B cell (primary cell): ENCODE measurements around the gene DTX4. TPM values are rescaled to one million over a fixed set of nuclear protein-coding genes. Genes with fewer than 3 reads are reported as not detected.
A peak's percentile ranks its signal among the peaks of the same experiment; 100 is the strongest.

Source experiments
- ATAC-seq: fragments of 200-7000 bp; cut with Tn5 transposase; one replicate; pipeline ENCODE4 v1.10.0; 2021; ENCODE audit warnings: low read depth, mild to moderate bottlenecking, moderate number of reproducible peaks, moderate library complexity
- CTCF ChIA-PET: fragments of 350-600 bp; sonication (Branson Sonifier 250); formaldehyde crosslinking; loops from one replicate; lab custom pipeline; 2021; ENCODE audit warnings: antibody characterized with exemption, inconsistent platforms; lab: Charles Lee
- POLR2A ChIA-PET: fragments of 350-600 bp; sonication (Branson Sonifier 250); formaldehyde crosslinking; loops from one replicate; lab custom pipeline; 2021; ENCODE audit warnings: antibody characterized with exemption; lab: Charles Lee
- DNase-seq: peaks from one replicate; pipeline ENCODE4 v3.0.0; 2013
- H2AFZ ChIP-seq: 2 replicates; pipeline ENCODE4 v1.6.1; 2012; ENCODE audit warnings: mild to moderate bottlenecking, low read depth, low read length; ENCODE audit not compliant: insufficient read depth, poor library complexity, severe bottlenecking
- H3K27ac ChIP-seq, 2 donors: 1 replicate in 1 of 2; 2 replicates in 1 of 2; pipeline ENCODE4 v1.5.1; 2012 to 2013; ENCODE audit warnings: low read length in 2 of 2, mild to moderate bottlenecking in 2 of 2, moderate library complexity in 1 of 2
- H3K27me3 ChIP-seq, 4 experiments: fragments of 200-600 bp in 1 of 4; sonication (generic) in 1 of 4; replicated peaks in 1 of 4; 1 replicate in 2 of 4; 2 replicates in 2 of 4; pipeline versions ENCODE4 v1.6.1 to v1.7.0; 2013 to 2016; ENCODE audit warnings: low read length in 3 of 4, mild to moderate bottlenecking in 2 of 4, mixed read lengths in 1 of 4, moderate library complexity in 1 of 4; ENCODE audit not compliant: insufficient read depth in 4 of 4, control insufficient read depth in 3 of 4; ENCODE audit errors: control extremely low read depth in 1 of 4
- H3K36me3 ChIP-seq, 2 experiments: replicated peaks in 1 of 2; 1 replicate in 1 of 2; 2 replicates in 1 of 2; pipeline versions ENCODE4 v1.6.1 to v1.7.1; 2013; ENCODE audit warnings: low read length in 1 of 2; ENCODE audit not compliant: insufficient read depth in 2 of 2, control insufficient read depth in 1 of 2; ENCODE audit errors: control extremely low read depth in 1 of 2, extremely low read depth in 1 of 2
- H3K4me1 ChIP-seq, 2 donors: fragments of 200-600 bp in 1 of 2; sonication (generic) in 1 of 2; 1 replicate in 1 of 2; 2 replicates in 1 of 2; pipeline versions ENCODE4 v1.5.1 to v1.6.1; 2013 to 2017; ENCODE audit warnings: low read length in 2 of 2; ENCODE audit not compliant: control insufficient read depth in 2 of 2, insufficient read depth in 2 of 2
- H3K4me2 ChIP-seq: replicated peaks from 2 replicates; pipeline ENCODE3; 2012; ENCODE audit warnings: mild to moderate bottlenecking, low read depth, low read length; ENCODE audit not compliant: poor library complexity, severe bottlenecking
- H3K4me3 ChIP-seq, 5 experiments: fragments of 200-600 bp in 1 of 5; sonication (generic) in 1 of 5; 1 replicate in 3 of 5; 2 replicates in 2 of 5; pipeline versions ENCODE4 v1.5.1 to v1.7.0; 2011 to 2016; ENCODE audit warnings: low read length in 4 of 5, mild to moderate bottlenecking in 4 of 5, low read depth in 2 of 5, control low read depth in 1 of 5, moderate library complexity in 1 of 5; ENCODE audit not compliant: insufficient read depth in 1 of 5; ENCODE audit errors: control extremely low read depth in 1 of 5, extremely low read depth in 1 of 5
- H3K79me2 ChIP-seq: fragments of 200-600 bp; sonication (generic); one replicate; pipeline ENCODE4 v1.6.0; 2016; ENCODE audit warnings: low read length; ENCODE audit not compliant: control insufficient read depth, insufficient read depth
- H3K9ac ChIP-seq: fragments of 200-600 bp; sonication (generic); 2 replicates; pipeline ENCODE4 v1.6.1; 2017; ENCODE audit warnings: mild to moderate bottlenecking, low read length, moderate library complexity
- H3K9me3 ChIP-seq, 3 donors: one replicate each; pipeline versions ENCODE4 v1.6.1 to v1.7.1; 2013; ENCODE audit warnings: low read length in 2 of 3; ENCODE audit not compliant: control insufficient read depth in 2 of 3, insufficient read depth in 1 of 3; ENCODE audit errors: control extremely low read depth in 1 of 3
- H4K20me1 ChIP-seq: 2 replicates; pipeline ENCODE4 v1.6.0; 2012; ENCODE audit warnings: mild to moderate bottlenecking, low read length; ENCODE audit not compliant: insufficient read depth, control insufficient read depth, poor library complexity, severe bottlenecking
- H3K27ac Mint-ChIP-seq: one replicate; pipeline ENCODE4 v1.8.0; 2021; ENCODE audit warnings: mixed read lengths
- H3K27me3 Mint-ChIP-seq: one replicate; pipeline ENCODE4 v1.8.0; 2021; ENCODE audit warnings: mixed read lengths
- H3K4me1 Mint-ChIP-seq: one replicate; pipeline ENCODE4 v1.8.0; 2021; ENCODE audit warnings: mixed read lengths
- H3K4me3 Mint-ChIP-seq: one replicate; pipeline ENCODE4 v1.8.0; 2021; ENCODE audit warnings: mixed read lengths
- H3K9me3 Mint-ChIP-seq: one replicate; pipeline ENCODE4 v1.8.0; 2022; ENCODE audit warnings: mixed read lengths; ENCODE audit not compliant: insufficient read depth
- CTCF ChIP-seq: fragments of 200-600 bp; IDR thresholded peaks from one replicate; pipeline ENCODE4 v1.8.0; 2022; ENCODE audit warnings: antibody characterized with exemption, mild to moderate bottlenecking
- EZH2 ChIP-seq: IDR thresholded peaks from 2 replicates; pipeline ENCODE4 v1.6.1; 2012; ENCODE audit warnings: borderline replicate concordance, low read depth, mild to moderate bottlenecking, moderate library complexity, low read length; ENCODE audit not compliant: insufficient read depth, poor library complexity, severe bottlenecking
- WGBS: methylation state at CpG from one replicate; pipeline ENCODE4 v1.1.5; 2013; ENCODE audit warnings: missing lambda C conversion rate; ENCODE audit not compliant: insufficient coverage; 5-methylcytosine and 5-hydroxymethylcytosine counted together
- intact Hi-C: fragments of 100-400 bp; cut with micrococcal nuclease; formaldehyde crosslinking; loops from one replicate; pipeline ENCODE4 v1.10.0; 2022
- polyA plus RNA-seq: library from polyadenylated mRNA; depleted of rRNA; stranded (reverse); fragments of >200 nt; gene quantifications from 2 replicates; pipeline ENCODE4 v1.2.3, GENCODE V29; 2012
- total RNA-seq, 2 donors: library from RNA; stranded (reverse); fragments of 120-200 nt in 1 of 2; gene quantifications; 1 replicate in 1 of 2; 2 replicates in 1 of 2; pipeline versions ENCODE4 v1.2.3 to v1.2.4, GENCODE V29; 2013 to 2022

DTX4 gene
- total and polyA plus RNA-seq, 2 donors (not counting 1 experiment from before 2014, with no cell fraction given), result 11.7 to 43.3 TPM

GRCh38 chr11:59225017-59225416, 53.1 kb downstream of the DTX4 start:
- Histone ChIP-seq H3K4me2 (peak overlapping the region; percentile 37), H3K27ac (peak overlapping the region; percentile 46 to 63), H3K9me3 (no peaks in the 10 kb centered on the region), H2AFZ (peak overlapping the region; percentile 55), H3K36me3 (no peaks in the 10 kb centered on the region), H3K4me3 (no peak overlapping the region), H3K4me1 (peaks cover 51 to 52% of the 10 kb centered on the region in 2 donors), H4K20me1 (no peaks in the 10 kb centered on the region), H3K9ac (no peak overlapping the region), H3K79me2 (no peaks in the 10 kb centered on the region), H3K27me3 (no peaks in the 10 kb centered on the region)
- Mint-ChIP-seq H3K9me3 (no peaks in the 10 kb centered on the region), H3K27me3 (no peaks in the 10 kb centered on the region), H3K4me1 (peaks cover 50% of the 10 kb centered on the region), H3K4me3 (no peak overlapping the region), H3K27ac (peak overlapping the region; percentile 56)
- TF ChIP-seq EZH2, result no peak
- TF ChIP-seq CTCF, result no peak
- ATAC-seq (no peak), DNase-seq (no peak)
- intact Hi-C loops, result no loop called here
- ChIA-PET POLR2A (no interaction called here), CTCF (interaction anchor here (1.3 to 7.4 kb wide), 6 partner anchors 14 to 61 kb away, joined by 4 to 57 read pairs (median 25); partner anchors contain the start of genes DTX4 and MPEG1)
- WGBS, result no CpG with 5 or more reads among the region's 1 CpG

GRCh38 chr11:59226396-59226795, 54.5 kb downstream of the DTX4 start:
- DNase-seq (no peak), ATAC-seq (no peak)
- Mint-ChIP-seq H3K4me1 (peaks cover 38% of the 10 kb centered on the region), H3K27me3 (no peaks in the 10 kb centered on the region), H3K4me3 (no peak overlapping the region), H3K27ac (no peak overlapping the region), H3K9me3 (peaks cover 3% of the 10 kb centered on the region)
- ChIA-PET CTCF (no interaction called here), POLR2A (no interaction called here)
- Histone ChIP-seq H3K4me2 (no peak overlapping the region), H2AFZ (no peak overlapping the region), H3K36me3 (no peaks in the 10 kb centered on the region), H3K27me3 (no peaks in the 10 kb centered on the region), H3K4me3 (no peak overlapping the region), H3K79me2 (no peaks in the 10 kb centered on the region), H3K4me1 (peaks cover 37 to 39% of the 10 kb centered on the region in 2 donors), H3K27ac (no peak overlapping the region), H4K20me1 (no peaks in the 10 kb centered on the region), H3K9ac (no peak overlapping the region), H3K9me3 (peaks cover 0 to 6% (median 3%) of the 10 kb centered on the region in 3 donors)
- TF ChIP-seq EZH2 (no peak), CTCF (no peak)
- intact Hi-C loops, result no loop called here
- 100% methylated on average over 1 of the region's 2 CpGs for WGBS
